ENCODE measurements around the gene NECTIN1.

The NECTIN1 gene

GRCh38 chr11:119763071-119763728, 34.2 kb upstream of the NECTIN1 start:
- ChIA-PET CTCF (interaction anchor here (1.3 to 2.2 kb wide), 2 partner anchors 10 to 34 kb away, joined by 3 to 8 read pairs; partner anchors contain the start of gene NECTIN1), POLR2A (no interaction called here)
- DNase-seq (ENCODE audit: extremely low spot score), result no peak
- TF ChIP-seq, protein P1, sequence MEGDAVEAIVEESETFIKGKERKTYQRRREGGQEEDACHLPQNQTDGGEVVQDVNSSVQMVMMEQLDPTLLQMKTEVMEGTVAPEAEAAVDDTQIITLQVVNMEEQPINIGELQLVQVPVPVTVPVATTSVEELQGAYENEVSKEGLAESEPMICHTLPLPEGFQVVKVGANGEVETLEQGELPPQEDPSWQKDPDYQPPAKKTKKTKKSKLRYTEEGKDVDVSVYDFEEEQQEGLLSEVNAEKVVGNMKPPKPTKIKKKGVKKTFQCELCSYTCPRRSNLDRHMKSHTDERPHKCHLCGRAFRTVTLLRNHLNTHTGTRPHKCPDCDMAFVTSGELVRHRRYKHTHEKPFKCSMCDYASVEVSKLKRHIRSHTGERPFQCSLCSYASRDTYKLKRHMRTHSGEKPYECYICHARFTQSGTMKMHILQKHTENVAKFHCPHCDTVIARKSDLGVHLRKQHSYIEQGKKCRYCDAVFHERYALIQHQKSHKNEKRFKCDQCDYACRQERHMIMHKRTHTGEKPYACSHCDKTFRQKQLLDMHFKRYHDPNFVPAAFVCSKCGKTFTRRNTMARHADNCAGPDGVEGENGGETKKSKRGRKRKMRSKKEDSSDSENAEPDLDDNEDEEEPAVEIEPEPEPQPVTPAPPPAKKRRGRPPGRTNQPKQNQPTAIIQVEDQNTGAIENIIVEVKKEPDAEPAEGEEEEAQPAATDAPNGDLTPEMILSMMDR (IDR thresholded peaks at IDR 0.05; ENCODE audit: control extremely low read depth, extremely low read depth, low read depth, missing control alignments), result no peak

GRCh38 chr11:119759747-119760412, 30.9 kb upstream of the NECTIN1 start:
- DNase-seq (ENCODE audit: extremely low spot score), result no peak
- TF ChIP-seq, protein P1 (IDR thresholded peaks at IDR 0.05; ENCODE audit: control extremely low read depth, extremely low read depth, low read depth, missing control alignments), result no peak
- ChIA-PET POLR2A (no interaction called here), CTCF (interaction anchor here (1.1 to 14.3 kb wide), 4 partner anchors 20 to 348 kb away, joined by 4 to 78 read pairs (median 4); partner anchors contain the start of gene NECTIN1)

DNA sequence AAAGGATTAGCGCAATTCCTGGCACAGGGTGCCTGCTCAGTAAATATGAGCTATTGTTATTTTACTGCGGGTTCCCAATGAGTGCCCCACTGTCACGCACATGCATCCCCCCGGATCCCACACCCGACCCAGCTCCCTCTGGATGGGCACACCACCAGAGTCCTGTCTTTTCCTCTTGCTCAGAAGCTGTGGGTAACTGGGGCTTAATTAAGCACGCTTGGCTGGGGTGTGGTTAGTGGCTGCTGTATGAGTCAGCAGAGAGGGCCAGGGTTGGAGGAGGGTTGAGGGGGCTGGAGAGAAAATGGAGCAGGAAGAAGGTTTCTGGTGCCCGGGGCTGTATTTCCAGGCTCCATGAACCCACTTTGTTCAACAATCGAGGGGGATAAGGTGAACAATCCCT, 30.3 kb upstream of the NECTIN1 start:
- CTCF ChIA-PET, result interaction anchor here (1.0 to 14.3 kb wide), 4 partner anchors 12 to 117 kb away, joined by 3 to 78 read pairs (median 4); partner anchors contain the start of gene NECTIN1
- no peak for DNase-seq (ENCODE audit: extremely low spot score)
- POLR2A ChIA-PET, result no interaction called here
- TF ChIP-seq, protein P1 (IDR thresholded peaks at IDR 0.05; ENCODE audit: control extremely low read depth, extremely low read depth, low read depth, missing control alignments), result no peak

GRCh38 chr11:119758291-119758690, 29.3 kb upstream of the NECTIN1 start:
- TF ChIP-seq, protein P1 (IDR thresholded peaks at IDR 0.05; ENCODE audit: control extremely low read depth, extremely low read depth, low read depth, missing control alignments), result no peak
- no peak for DNase-seq (ENCODE audit: extremely low spot score)
- ChIA-PET CTCF (interaction anchor here (0.9 to 14.3 kb wide), 5 partner anchors 13 to 32 kb away, joined by 3 to 78 read pairs (median 3); partner anchors contain the start of gene NECTIN1), POLR2A (no interaction called here)

DNA sequence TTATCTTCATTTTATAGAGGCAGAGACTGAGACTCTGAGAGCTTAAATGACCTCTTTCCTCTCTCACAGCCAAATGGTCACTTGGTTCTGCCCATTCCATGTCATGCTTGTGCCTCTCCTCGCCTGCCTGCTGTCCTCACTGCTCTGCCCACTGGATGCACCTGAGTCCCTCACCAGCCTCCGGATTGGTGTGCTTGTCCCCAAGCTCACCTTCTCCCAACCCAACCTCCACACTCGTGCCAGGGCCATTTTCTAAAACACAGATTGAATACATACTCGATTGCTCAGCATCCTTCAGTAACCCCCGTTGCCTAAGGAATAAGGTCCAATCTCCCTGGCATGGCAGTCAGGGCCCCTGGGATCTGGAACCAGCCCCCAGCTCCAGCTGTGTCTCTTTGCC, 28.4 kb upstream of the NECTIN1 start:
- no peak for DNase-seq (ENCODE audit: extremely low spot score)
- CTCF ChIA-PET, result interaction anchor here (1.5 to 14.3 kb wide), 3 partner anchors 16 to 28 kb away, joined by 3 to 78 read pairs (median 7); partner anchors contain the start of gene NECTIN1
- POLR2A ChIA-PET, result interaction anchor here (0.6 kb wide), 1 partner anchor 14 kb away, joined by 4 read pairs; no protein-coding TSS in a partner anchor
- TF ChIP-seq, protein P1 (IDR thresholded peaks at IDR 0.05; ENCODE audit: control extremely low read depth, extremely low read depth, low read depth, missing control alignments), result no peak

- TF ChIP-seq, protein P1 (IDR thresholded peaks at IDR 0.05; ENCODE audit: control extremely low read depth, extremely low read depth, low read depth, missing control alignments), result no peak
- DNase-seq (ENCODE audit: extremely low spot score), result no peak
- CTCF ChIA-PET, result interaction anchor here (14.3 kb wide), 1 partner anchor 27 kb away, joined by 78 read pairs; the partner anchor contains the start of gene NECTIN1
- POLR2A ChIA-PET, result no interaction called here
Measured at GRCh38 chr11:119756169-119756865, 27.3 kb upstream of the NECTIN1 start.

Data from GM10248 (cell line).